Neural crest cell (in vitro differentiated cells): ENCODE measurements around the gene ST6GALNAC5. TPM values are rescaled to one million over a fixed set of nuclear protein-coding genes. Genes with fewer than 3 reads are reported as not detected.

Experiments
- DNase-seq: peaks from one replicate; pipeline ENCODE4 v3.0.0; 2021; ENCODE audit warnings: low read depth, mixed read lengths, low spot score
- H3K27ac Mint-ChIP-seq: one replicate; pipeline ENCODE4 v1.8.0; 2021; ENCODE audit warnings: mild to moderate bottlenecking, mixed read lengths; ENCODE audit not compliant: unreplicated experiment
- H3K27me3 Mint-ChIP-seq: 2 replicates; pipeline ENCODE4 v1.8.0; 2021; ENCODE audit warnings: low read depth, mild to moderate bottlenecking, mixed read lengths
- H3K36me3 Mint-ChIP-seq: 2 replicates; pipeline ENCODE4 v1.8.0; 2021; ENCODE audit warnings: low read depth, mild to moderate bottlenecking, mixed read lengths
- H3K4me1 Mint-ChIP-seq: 2 replicates; pipeline ENCODE4 v1.8.0; 2021; ENCODE audit warnings: mixed read lengths
- H3K4me3 Mint-ChIP-seq: one replicate; pipeline ENCODE4 v1.8.0; 2021; ENCODE audit warnings: mild to moderate bottlenecking, mixed read lengths
- H3K9me3 Mint-ChIP-seq: 2 replicates; pipeline ENCODE4 v1.8.0; 2021; ENCODE audit warnings: mixed read lengths
- CTCF ChIP-seq: fragments of 200-600 bp; sonication (generic); conservative IDR thresholded peaks from 2 replicates; pipeline ENCODE4 v1.5.0; 2021; ENCODE audit warnings: antibody characterized with exemption, mild to moderate bottlenecking
- microRNA-seq: library from miRNA; unstranded; fragments of <30 nt; microRNA quantifications from one replicate; pipeline ENCODE4, GENCODE V29; 2020
- total RNA-seq: library from RNA; stranded (reverse); gene quantifications from 2 replicates; pipeline ENCODE4 v1.2.1, GENCODE V29; 2021

Gene ST6GALNAC5
- total RNA-seq, 1 donor from 2014 or later, result 45.6 TPM

DNA sequence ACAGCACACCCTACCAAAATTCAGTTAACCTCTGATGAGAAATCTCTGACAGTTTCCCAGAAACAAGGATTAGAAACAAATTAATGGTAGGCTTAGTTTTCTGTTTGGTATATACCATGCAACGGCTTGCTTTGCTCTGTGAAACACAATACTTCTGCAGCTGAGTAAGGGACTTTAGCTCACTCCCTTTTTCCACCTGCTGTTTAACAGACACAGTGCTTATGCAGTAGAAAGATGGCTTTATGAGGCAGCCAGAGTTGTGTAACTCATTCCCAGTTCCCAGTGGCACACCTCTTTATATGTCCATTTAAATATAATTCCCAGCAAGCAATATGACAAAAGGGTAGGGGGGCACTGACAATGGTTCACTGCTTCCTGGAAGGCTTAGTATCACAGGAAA, 228.0 kb downstream of the ST6GALNAC5 start:
- H3K36me3 Mint-ChIP-seq, result peaks cover 7% of the 10 kb centered on the region
- peaks cover 4% of the 10 kb centered on the region for H3K9me3 Mint-ChIP-seq
- no peak overlapping the region for H3K27ac Mint-ChIP-seq
- H3K4me3 Mint-ChIP-seq, result no peak overlapping the region
- no peaks in the 10 kb centered on the region for H3K27me3 Mint-ChIP-seq
- peaks cover 6% of the 10 kb centered on the region for H3K4me1 Mint-ChIP-seq
- TF ChIP-seq CTCF, result no peak
- no peak for DNase-seq

- Mint-ChIP-seq H3K4me1 (peaks cover 12% of the 10 kb centered on the region), H3K9me3 (peaks cover 4% of the 10 kb centered on the region), H3K27me3 (no peaks in the 10 kb centered on the region), H3K4me3 (no peak overlapping the region), H3K36me3 (peaks cover 4% of the 10 kb centered on the region), H3K27ac (no peak overlapping the region)
- no peak for TF ChIP-seq CTCF
- no peak for DNase-seq
Observed at GRCh38 chr1:77096496-77097255, 229.4 kb downstream of the ST6GALNAC5 start.

DNA sequence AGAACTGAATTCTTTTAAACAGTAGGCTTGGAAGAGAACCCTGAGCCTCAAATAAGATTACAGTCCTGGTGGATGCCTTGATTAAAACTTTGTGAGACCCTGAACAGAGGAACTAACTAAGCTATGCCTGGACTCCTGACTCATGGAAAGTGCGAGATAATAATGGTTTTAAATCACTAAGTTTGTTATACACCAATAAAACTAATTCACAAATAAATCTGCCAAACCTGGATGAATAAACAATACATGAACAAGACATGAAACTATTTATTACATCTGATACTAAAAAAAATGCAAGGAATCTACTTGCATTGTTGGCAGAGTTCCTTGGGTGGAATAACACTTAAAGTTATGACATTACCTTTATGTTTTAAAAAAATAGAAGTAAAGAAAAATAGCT, 233.6 kb downstream of the ST6GALNAC5 start:
- Mint-ChIP-seq H3K27ac (no peak overlapping the region), H3K4me3 (no peak overlapping the region), H3K4me1 (peaks cover 12% of the 10 kb centered on the region), H3K9me3 (peaks cover 12% of the 10 kb centered on the region), H3K36me3 (peaks cover 10% of the 10 kb centered on the region), H3K27me3 (no peaks in the 10 kb centered on the region)
- TF ChIP-seq CTCF, result no peak
- no peak for DNase-seq

GRCh38 chr1:77103486-77103885, 236.2 kb downstream of the ST6GALNAC5 start:
- Mint-ChIP-seq H3K4me1 (peaks cover 12% of the 10 kb centered on the region), H3K4me3 (no peak overlapping the region), H3K27ac (no peak overlapping the region), H3K27me3 (no peaks in the 10 kb centered on the region), H3K9me3 (peaks cover 9% of the 10 kb centered on the region), H3K36me3 (peaks cover 7% of the 10 kb centered on the region)
- no peak for TF ChIP-seq CTCF
- DNase-seq, result no peak

- Mint-ChIP-seq H3K27me3 (no peaks in the 10 kb centered on the region), H3K4me1 (peaks cover 12% of the 10 kb centered on the region), H3K36me3 (peaks cover 12% of the 10 kb centered on the region), H3K9me3 (peaks cover 11% of the 10 kb centered on the region), H3K4me3 (no peak overlapping the region), H3K27ac (no peak overlapping the region)
- no peak for DNase-seq
- no peak for TF ChIP-seq CTCF
Observed at GRCh38 chr1:77104672-77105071, 237.4 kb downstream of the ST6GALNAC5 start.

Small RNAs within 50 kb of the gene (microRNA-seq; reads per million reads assigned to microRNA genes)
- 40.3 reads per million, percentile 47 among the genes with 10 or more reads in this experiment for gene MIR7156
